DND-41 (cell line): ENCODE results near the gene ESRRA.

Source experiments
- CTCF ChIP-seq: IDR thresholded peaks from 2 replicates; pipeline ENCODE4 v1.5.1; 2012; ENCODE audit warnings: borderline replicate concordance, low read length, moderate library complexity, mild to moderate bottlenecking; ENCODE audit not compliant: poor library complexity, severe bottlenecking; ENCODE audit errors: extremely low read depth
- EZH2 ChIP-seq: IDR thresholded peaks from 3 replicates; pipeline ENCODE4 v1.6.1; 2012; ENCODE audit warnings: borderline replicate concordance, low read depth, mild to moderate bottlenecking, moderate library complexity, low read length, inconsistent platforms; ENCODE audit not compliant: severe bottlenecking

- TF ChIP-seq CTCF: no peak
- no peak for TF ChIP-seq EZH2
Measured at GRCh38 chr11:64337538-64338249, 32.4 kb downstream of the ESRRA start.
